ENCODE results near the gene CHD9.

DNA sequence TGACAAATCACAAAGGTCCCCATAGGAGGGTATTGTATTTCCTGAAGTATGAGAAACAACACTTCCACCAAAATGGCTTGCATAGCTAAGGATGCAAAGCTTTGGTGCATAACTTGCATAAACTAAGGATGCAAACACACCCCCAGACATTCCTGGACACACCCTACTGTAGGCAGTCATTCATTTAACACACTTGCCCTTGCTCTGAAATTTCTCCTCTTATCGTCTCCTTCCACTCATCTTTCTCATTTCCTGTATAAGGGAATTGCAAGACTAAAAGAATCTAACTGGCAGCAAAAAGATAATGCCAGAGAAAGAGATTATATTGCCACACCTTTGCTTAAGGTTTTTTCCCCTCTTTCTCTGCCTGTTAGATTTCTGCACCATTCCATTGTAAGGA lies 28.3 kb downstream of the CHD9 start:
- no peak for TF ChIP-seq YY1 (IDR thresholded peaks at IDR 0.05; ENCODE audit: insufficient read depth, insufficient read length)
- TF ChIP-seq SUZ12 (IDR thresholded peaks at IDR 0.05; ENCODE audit: extremely low read depth, insufficient read depth, insufficient read length), result no peak

Data from NT2/D1 (cell line).